DOHH2 (cell line): ENCODE measurements around the gene PHACTR1.

Source experiments
- EZH2phosphoT487 ChIP-seq: fragments of 200-600 bp; sonication (generic); IDR thresholded peaks from 2 replicates; pipeline ENCODE4 v1.6.1; 2017; ENCODE audit warnings: borderline replicate concordance, mild to moderate bottlenecking, antibody characterized with exemption, low read length, moderate library complexity, mixed read lengths
- TF ChIP-seq, protein P1 (sequence below): fragments of 200-600 bp; sonication (generic); IDR thresholded peaks from one replicate; pipeline ENCODE4 v1.5.1; 2014; ENCODE audit warnings: antibody characterized with exemption, mild to moderate bottlenecking, low read depth, low read length; ENCODE audit not compliant: poor library complexity, severe bottlenecking

DNA sequence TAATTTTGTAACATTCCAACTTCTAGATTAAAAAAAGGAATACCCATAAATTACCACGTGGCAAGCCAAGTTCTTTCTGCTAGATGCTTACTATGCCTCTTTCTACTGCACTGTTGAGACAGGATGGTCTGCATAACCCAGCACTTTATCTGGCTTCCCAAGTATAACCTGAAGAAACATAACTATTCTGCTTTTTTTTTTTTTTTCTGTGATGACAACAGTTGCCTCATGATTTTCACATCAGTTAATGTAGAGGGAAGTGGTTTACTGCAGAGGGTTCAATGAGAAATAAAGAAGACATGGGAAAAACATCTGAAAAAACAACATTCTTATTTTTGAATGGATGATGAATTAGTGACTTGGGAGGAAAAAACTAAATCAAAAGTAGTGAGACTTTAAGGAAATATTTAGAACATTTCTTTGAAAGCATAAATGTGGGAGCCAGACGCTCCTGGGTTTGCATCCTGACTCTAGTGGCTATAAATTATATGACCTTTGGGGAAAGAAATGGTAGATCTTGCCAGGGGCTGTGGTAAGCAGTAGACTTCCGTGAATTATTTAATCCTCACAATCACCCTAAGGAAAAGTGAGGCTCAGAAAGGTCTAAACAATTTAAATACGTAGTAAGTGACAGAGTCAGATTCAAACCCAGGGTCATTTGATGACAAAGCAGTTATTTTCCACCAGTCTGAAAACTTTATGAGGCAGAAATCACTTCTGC, 230.7 kb downstream of the PHACTR1 start:
- TF ChIP-seq, protein P1, sequence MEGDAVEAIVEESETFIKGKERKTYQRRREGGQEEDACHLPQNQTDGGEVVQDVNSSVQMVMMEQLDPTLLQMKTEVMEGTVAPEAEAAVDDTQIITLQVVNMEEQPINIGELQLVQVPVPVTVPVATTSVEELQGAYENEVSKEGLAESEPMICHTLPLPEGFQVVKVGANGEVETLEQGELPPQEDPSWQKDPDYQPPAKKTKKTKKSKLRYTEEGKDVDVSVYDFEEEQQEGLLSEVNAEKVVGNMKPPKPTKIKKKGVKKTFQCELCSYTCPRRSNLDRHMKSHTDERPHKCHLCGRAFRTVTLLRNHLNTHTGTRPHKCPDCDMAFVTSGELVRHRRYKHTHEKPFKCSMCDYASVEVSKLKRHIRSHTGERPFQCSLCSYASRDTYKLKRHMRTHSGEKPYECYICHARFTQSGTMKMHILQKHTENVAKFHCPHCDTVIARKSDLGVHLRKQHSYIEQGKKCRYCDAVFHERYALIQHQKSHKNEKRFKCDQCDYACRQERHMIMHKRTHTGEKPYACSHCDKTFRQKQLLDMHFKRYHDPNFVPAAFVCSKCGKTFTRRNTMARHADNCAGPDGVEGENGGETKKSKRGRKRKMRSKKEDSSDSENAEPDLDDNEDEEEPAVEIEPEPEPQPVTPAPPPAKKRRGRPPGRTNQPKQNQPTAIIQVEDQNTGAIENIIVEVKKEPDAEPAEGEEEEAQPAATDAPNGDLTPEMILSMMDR = no peak
- no peak for TF ChIP-seq EZH2phosphoT487
